NCI-H446 treated with DMSO at 0.1 percent for 48 hours (cell line): ENCODE data around the gene ROR1.
"Not testable (repeated sequence)": the region's sequence is repeated elsewhere in the genome, so short reads cannot be mapped to it uniquely, and the experiment has no call there.

Experiments
- DNase-seq: peaks from one replicate; lab custom pipeline; 2025; lab: John Stamatoyannopoulos, UW

The ROR1 gene

DNA sequence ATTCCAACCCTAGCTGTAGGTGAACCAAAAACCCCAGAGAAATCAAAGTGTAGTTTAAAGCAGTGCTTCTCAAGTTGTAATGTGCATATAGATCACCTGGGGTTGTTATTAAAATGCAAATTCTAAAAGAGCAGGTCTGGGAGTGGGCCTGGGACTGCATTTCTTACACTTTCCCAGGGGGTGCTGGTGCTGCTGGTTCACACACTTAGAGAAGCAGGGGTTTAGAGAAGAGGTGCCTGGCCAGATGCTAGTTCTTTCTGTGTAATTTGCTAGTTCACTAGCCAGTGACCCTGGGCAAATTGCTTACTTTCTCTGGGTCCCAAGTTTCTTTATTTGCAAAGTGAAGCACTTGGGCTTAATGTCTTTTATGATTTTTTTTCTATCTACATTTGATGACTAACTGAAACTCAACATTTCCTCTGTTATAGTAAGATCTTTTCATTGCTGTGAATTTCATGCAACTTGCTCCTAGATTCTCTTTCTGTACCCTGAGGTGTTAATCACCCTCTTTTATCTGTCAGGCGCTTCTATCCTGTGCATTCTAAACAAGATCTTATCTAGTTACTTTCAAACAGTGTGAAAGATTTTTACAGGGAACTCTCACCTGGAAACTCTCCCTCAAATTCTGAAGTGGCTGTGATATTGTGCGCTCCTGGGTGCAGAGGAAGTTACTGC, 287.8 kb downstream of the ROR1 start:
- no peak for DNase-seq

DNA sequence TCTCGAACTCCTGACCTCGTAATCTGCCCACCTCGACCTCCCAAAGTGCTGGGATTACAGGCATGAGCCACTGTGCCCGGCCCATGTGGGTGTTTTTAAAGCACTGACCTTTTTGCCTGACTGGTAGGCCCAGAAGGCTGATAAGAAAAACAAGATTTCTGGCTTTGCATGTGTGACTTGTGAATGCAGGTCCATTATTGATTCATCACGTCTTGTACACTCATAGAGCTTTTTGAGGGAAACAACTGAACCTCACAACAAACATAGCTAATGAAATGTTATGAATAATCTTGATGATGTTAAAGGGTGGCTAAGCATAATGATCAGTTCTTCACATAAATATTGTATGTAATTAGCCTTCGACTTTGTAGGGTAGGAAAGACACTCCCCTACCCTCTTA, 288.7 kb downstream of the ROR1 start:
- no peak for DNase-seq

DNA sequence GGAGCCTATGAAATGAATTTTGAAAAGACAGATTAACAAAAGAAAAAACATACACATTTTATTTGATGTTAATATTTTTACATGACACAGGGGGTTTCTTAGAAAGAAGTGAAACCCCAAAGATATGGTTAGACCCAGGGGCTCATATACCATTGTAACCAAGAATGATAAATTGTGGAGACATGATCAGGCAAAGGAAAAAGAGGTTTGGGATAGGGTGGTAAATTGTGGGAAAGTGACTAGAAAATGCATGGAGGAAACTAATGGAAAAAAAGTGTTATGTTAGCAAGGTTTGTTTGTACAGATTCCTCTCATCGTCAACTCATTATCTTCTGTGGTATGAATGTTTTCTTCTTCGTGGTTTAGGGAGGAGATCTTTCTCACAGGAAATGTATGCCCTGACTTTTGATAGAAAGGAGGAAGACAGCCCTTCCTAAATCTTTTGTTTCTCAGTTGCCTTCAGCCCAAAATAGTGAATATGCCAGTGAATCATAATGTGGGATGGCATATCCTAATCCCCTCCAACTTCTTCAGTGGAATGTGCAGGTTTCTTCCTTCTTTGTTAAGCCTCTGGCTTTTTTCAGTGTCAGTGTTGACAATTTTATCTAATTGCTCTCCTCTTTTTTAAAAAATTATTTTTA, 289.2 kb downstream of the ROR1 start:
- DNase-seq: no peak

DNA sequence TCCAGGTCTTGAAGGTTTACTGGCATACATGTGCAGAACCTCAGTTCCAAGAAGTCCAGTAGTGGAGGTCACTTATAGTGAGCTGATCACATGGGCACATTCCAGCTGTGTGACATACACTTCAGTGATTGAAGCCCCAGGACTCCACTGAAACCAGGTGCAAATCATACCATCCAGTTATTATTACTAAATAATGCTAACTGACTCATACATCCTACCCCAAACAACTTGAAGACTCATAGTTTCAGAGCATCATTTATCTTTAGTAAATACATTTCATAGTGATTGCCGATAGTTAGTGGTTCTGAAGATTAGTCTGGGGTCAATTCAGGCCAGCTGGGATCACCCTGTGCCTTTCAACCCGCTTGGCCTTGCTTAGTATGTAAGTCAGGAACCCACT, 291.8 kb downstream of the ROR1 start:
- DNase-seq: no peak

DNA sequence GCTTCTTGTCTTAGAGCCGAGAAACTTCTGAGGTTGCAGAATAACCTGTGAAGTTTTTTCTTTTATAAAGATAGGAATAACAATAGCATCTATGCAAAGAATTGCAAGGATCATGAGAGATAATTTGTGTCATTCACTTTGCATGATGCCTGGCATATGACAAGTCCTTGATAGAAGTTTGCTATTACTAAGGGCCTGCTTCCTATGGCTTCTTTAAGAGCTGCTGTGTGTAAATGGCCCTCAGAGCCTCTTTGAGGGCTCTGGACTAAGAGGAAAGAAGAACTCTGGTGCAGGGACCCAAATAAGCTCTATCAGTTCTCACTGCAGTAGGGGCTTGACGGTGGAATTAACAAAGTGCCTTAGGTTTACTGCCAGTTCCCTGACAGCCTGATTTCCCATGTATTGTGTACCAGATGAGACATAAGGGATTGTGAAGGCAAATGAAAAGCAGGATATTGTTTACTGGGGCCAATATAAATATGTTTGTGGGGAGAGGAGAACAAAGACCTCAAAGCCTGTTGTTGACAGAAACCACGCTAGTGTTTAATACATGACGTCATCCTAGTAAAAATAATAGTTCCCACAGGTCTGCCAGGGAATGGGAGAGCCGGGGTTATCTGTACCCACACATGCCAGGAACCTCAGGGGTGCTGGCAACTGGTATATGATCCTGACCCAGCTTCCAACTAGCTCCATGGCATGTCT, 298.4 kb downstream of the ROR1 start:
- DNase-seq: peak; percentile 50

DNA sequence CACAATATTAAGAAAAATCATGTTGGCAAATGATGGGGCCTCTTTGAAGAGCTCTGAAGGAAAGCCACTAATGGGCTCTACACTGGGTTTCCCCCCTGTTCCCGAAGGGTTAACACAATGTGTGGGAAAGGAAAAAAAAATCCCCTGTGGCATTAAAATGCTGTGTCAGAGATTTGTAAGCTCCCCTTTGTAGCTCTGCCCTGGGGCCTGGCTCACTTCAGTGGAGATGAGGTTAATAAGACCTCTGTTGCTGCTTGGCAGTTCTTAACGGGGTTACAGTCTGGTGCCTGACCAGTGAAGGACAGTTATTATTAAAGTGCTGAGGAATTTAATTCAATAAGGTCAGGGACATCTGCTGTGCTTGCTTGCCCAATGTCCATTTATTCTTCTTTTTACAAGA, 299.9 kb downstream of the ROR1 start:
- DNase-seq: no peak

DNA sequence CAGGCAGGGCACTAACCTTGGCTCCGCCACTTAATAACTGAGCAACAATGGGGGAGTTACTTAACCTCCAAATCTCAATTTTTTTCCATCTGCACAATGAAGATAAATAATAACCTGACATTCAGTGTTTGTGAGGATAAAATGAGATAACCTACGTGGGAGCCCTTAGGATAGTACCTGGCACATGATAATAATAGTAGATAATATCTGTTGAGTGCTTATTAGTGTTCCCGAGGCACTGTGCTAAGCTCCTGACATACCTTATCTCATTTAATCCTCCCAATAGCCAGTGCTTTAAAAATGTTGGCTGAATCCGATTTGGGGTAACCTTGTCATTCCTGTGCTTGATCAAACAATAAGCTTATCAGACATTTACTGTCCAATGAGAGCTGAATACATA, 300.9 kb downstream of the ROR1 start:
- no peak for DNase-seq

DNA sequence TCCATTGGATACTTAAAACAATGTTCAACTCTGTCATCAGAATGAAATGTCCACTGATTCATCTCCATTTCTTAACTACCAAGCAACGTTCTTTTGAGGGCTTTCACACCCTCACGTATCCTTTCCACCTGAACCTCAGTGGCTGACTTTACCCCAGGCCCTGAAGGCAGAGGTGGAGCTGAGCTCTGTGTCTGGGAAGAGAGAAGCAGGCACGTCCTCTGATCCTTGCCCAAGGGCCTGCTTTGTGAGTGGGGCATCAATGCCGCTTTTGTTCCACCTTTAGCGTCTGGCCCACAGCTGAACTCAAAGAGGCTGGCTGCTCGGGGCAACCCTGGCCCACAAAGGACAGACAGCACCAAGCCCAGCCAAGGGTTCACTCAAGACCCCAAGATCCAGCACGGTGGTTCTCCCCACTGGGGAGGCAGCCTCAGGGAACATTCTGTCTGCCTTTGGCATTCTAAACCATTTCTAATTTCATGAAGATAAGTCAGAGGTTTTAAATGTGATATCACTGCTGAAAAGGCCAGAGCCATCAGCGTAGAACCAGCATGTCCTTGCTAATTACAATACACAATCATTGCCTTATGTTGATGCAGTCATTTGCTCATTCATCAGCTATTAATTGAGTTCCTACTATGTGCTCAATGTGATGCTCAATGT, 303.6 kb downstream of the ROR1 start:
- DNase-seq: no peak

DNA sequence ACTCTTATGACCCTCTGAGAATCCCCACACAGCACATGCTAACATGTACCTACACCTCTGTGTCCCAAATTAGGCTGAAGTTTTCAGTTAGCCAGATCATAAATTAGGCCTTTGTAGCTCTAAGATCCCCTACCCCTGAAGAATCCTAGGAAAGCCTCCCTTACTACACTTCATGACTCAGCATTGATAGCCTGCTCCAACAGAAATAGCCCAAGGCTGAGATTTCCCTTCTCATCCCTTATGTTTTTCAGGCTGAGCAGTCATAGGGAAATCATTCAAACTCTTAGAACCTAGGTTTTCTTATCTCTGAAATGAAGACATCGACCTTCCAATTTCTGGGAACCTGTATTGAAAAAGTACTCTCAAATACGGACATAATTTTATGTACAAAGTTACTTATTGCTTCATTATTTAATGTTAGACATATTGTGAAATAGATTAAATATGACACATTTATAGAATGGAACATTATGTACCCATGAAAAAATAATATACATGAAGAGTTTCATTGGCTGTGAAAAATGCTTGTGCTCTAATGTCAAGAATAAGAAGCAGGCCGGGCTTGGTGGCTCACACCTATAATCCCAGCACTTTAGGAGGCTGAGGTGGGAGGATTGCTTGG, 307.2 kb downstream of the ROR1 start:
- no peak for DNase-seq

DNA sequence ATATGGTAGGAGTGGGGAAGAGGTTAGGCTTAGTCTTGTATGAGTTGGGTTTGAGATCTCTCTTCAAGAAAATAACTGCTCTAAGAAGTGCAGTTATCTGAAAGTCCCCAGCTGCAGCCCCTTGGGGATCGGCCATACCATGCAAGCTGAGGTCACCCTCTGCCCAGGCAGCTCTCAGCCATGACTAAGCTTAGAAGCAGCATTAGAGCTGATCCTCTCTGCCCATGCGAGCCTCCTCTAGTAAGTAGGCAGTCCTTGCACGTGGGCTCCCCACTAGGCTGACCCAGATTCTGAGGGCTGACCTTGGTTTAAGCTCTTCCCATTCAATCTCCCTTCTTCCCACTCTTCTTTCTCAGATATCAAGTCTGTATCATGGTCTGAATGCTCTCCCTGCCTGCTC, 308.6 kb downstream of the ROR1 start:
- no peak for DNase-seq

DNA sequence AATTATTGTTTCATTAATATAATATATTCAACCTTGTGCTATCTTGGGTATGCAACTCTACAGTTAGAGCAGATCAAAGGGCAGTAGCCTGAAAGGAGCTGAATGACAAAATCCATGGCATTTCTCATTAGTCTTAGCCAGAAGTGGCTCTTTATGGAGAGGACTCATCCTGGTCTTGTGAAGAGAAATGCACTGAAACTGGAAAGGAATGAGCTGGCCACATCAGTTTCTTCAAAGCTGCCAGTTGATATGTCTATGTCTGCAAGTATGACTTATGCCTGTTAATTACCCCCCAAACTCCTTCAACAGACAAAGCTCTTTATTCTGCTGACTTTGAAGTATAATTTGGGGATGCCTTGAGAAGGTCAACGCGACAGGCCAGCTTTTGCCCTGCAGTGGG, 310.6 kb downstream of the ROR1 start:
- no peak for DNase-seq

DNA sequence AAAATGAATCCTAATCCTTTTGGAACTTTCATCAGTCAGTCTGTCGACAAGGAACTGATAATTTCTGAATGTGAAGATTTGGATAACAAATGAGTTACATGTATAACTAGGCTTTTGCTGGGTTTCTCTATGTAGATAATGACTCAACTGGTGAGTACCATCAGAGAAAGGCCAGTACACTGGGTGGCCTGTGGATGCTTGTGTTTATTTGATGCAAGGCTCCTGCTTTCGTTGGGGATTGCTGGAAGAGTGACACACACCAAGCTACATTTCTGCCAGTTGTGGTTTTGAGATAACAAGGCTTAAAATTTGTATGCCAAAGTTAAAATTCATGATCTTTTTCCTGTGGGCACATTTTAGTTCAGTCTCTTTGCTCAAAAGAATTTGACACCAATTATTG, 314.0 kb downstream of the ROR1 start:
- no peak for DNase-seq

DNA sequence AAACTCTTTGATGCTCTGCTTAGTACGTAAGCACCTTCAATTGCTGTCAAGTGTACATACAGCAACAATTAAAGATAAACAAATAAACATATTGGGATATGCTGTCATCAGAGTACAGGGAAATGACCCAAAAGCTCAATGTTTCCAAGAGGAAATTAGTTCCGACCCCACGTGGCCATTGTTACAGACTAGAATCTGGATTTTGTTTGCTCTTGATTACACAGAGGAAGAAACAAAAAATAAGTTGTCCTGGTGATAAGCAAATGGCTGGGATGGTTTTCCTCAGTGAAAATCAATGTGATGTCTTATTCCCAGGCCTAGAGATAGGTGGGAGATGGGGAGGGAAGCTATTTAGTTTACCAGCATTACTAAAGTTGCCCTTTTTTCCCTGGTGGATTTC, 316.6 kb downstream of the ROR1 start:
- DNase-seq: no peak

DNA sequence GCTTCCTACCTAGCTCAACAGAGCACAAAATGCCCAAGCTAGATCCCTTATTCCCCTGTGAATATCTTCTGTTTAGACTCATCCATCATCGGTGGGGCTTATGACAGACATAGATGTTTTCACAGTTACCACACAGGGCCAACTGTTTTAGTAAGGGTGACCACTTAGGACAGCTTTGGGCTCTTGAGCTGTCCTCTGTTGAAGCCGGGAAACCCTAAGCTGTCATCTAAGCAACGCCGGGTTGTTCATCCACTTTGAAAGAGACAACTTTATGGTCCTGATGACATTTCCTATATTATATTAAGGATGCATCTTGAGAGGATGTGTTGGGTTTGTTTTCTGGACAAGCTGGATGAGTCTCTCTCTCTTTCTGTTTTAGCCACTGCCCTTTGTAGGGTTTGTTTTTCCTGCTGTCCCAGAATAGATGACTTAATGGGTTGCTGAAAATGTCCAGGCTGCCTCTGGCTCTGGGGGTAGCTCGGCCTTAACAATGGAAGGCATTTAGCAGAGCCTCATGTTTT, 319.1 kb downstream of the ROR1 start:
- no peak for DNase-seq

DNA sequence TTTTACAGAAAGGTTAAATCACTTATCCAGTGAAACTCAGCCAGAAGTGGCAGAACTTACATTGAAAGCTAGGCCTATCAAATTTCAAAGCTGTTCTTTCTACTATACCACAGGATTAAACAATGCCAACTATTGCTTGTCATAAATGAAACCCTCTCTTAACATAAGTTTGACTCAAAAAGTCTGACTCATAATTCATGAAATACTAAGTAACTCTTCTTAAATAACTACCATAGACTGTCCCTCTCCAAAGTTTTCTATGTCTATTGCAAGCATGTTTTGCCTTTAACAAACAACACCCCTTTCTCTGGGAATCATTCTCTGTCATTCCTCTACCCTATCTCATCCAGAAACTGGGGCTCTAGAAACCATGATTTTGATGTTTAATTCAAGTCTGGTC, 320.1 kb downstream of the ROR1 start:
- DNase-seq: peak; percentile 8

DNA sequence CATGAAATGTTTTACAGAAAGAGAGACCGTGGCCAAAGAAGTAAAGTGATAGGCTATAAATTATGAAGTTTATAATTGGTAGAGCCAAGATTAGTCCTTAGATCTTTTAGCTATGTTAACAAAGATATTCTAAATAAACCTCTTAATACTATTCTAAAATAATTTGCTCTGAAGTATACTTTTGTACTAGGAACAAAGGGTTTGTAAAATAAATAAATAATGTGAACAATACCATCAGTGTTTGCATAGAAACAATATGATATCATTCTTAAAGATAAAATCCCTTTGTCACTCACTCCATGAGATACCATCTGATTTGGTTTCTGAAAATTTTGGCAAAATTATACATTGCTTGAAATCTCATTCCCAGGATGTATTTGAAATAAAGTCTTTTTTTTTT, 322.0 kb downstream of the ROR1 start:
- no peak for DNase-seq

DNA sequence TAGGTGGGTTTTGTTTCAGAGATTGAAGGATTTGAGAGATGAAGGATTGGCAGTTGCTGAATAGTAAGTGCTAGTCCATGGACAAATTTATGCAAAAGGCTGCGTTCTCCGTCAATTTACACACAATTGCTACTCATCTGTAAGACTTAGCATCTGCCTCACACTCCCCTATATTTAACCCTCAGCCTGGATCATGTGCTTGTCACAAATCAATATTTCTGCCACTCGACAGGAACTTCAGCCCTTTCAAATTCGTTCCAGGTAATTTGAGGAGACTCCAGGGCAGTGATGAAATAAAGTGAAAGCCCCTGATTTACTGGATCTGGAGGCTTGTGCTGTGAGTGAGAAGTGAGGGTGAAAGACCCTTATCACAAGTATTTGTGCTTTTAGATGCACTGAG, 324.0 kb downstream of the ROR1 start:
- DNase-seq: no peak

DNA sequence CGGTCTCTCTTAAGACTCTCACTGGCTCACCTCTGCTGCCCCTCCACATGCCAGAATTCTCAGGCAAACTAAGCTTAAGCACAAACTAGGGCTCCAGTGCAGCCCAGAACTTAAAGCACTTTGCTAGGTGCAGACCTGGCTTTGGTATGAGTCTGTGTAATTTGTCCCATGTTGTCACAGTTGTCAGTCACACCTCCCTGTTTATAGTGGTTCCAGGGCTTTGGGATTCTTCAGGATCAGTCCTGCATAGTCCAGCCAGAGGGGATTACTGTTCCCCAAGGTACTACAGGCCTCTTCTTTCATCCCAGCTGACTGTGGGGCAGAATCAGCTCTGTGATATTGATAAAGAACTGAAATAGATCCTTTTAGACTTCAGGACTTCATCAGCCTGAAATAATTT, 324.6 kb downstream of the ROR1 start:
- DNase-seq: no peak

DNA sequence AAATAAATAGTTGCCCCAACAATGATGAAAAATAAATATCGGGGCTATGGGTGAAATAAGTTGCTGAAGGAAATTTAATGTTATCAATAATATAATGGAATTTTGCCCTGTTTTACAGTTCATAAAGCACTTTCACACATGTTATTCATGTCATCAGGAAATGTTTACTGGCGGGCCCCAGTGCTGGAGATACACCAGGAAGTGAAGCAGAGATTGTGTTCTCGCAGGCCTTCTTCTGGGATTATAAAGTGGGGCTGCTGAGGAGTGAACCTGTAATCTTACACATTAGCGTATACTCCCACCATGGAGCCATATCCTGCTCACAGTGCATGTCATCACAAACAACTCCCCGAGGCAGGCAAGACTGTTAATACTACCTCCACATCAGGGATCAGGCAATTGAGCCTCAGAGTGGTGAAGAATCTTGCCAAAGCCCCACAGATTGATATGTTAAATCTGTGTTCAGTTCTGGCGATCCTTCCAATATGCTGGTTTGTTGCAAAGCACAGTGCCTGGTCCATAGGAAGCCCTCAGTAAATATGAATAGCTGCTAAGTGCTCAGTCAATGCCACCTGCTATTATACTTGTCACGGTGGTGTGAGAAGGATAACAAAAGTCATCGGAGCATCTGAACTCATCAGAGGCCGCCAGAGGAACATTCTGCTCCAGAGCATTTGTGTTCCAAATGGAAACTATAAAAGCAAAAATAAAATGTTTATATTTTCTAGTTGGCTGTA, 325.2 kb downstream of the ROR1 start:
- no peak for DNase-seq

DNA sequence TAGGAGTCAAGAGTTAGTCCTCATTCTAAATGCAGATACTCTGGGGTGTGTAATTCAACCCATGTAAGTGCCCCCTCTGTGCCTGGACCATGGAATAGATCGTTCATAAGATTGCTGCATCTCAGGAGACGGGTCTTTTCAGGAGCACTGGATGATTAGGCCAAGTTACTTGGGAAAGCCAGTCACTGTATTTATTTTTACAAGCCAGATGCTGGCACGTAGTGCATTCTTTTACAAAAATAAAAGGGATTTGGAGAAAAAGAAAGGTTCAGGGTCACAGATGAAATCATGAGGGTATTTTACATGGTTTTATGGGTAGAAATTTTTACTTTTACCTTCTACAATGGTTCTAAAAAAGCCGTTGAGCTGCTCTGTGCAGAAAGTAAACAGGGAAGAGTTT, 327.0 kb downstream of the ROR1 start:
- DNase-seq: no peak

DNA sequence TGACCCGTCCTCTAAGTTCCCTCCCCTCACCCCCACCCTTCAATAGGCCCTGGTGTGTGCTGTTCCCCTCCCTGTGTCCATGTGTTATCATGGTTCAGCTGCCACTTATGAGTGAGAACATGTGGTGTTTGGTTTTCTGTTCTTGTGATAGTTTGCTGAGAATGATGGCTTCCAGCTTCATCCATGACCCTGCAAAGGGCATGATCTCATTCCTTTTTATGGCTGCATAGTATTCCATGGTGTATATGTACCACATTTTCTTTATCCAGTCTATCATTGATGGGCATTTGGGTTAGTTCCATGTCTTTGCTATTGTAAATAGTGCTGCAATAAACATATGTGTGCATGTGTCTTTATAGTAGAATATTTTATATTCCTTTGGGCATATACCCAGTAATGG, 330.8 kb downstream of the ROR1 start:
- DNase-seq: not testable (repeated sequence)

DNA sequence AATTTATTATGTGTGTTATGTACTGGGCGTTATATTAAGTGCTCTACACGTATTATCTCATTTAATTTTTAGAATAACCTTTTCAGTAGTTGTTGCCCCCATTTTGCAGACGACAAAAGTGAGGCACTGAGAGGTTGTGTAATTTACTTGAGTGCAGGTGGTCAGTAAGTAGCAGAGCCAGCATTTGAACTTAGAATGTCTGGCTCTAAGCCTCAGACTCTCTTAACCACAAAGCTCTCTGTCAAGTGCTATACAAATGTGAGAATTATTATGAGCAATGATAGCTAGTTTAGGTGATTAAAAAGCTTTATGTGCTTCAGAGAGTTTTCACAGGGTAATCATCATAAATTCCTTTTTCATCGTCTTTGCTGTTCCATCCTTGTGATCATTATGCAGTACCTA, 333.3 kb downstream of the ROR1 start:
- no peak for DNase-seq
